Activated CD8-positive, alpha-beta T cell treated with anti-CD3 and anti-CD28 coated beads for 36 hours (primary cell): Measurements from ENCODE around the gene RAB40B. TPM values are rescaled to one million over a fixed set of nuclear protein-coding genes. Genes with fewer than 3 reads are reported as not detected.

ENCODE experiments used
- ATAC-seq: fragments of 200-7000 bp; cut with Tn5 transposase; one replicate; pipeline ENCODE4 v1.10.0; 2021; ENCODE audit warnings: mild to moderate bottlenecking, moderate library complexity
- CTCF ChIA-PET: fragments of 350-600 bp; sonication (Branson Sonifier 250); formaldehyde crosslinking; loops from one replicate; lab custom pipeline; 2021; ENCODE audit warnings: antibody characterized with exemption; lab: Charles Lee
- POLR2A ChIA-PET: fragments of 350-600 bp; sonication (Branson Sonifier 250); formaldehyde crosslinking; loops from one replicate; lab custom pipeline; 2021; ENCODE audit warnings: antibody characterized with exemption; lab: Charles Lee
- DNase-seq: peaks from one replicate; pipeline ENCODE4 v3.0.0-alpha.2; 2020
- H3K27ac Mint-ChIP-seq: one replicate; pipeline ENCODE4 v1.8.0; 2021; ENCODE audit warnings: mild to moderate bottlenecking, mixed read lengths
- H3K27me3 Mint-ChIP-seq: one replicate; pipeline ENCODE4 v1.8.0; 2021; ENCODE audit warnings: mixed read lengths
- H3K36me3 Mint-ChIP-seq: one replicate; pipeline ENCODE4 v1.8.0; 2021; ENCODE audit warnings: low read depth, mixed read lengths
- H3K4me1 Mint-ChIP-seq: one replicate; pipeline ENCODE4 v1.8.0; 2021; ENCODE audit warnings: low read depth, mixed read lengths
- H3K4me3 Mint-ChIP-seq: one replicate; pipeline ENCODE4 v1.8.0; 2021; ENCODE audit warnings: mild to moderate bottlenecking, moderate library complexity, mixed read lengths
- H3K9me3 Mint-ChIP-seq: one replicate; pipeline ENCODE4 v1.8.0; 2021; ENCODE audit warnings: mixed read lengths
- CTCF ChIP-seq: fragments of 200-600 bp; IDR thresholded peaks from one replicate; pipeline ENCODE4 v1.8.0; 2022; ENCODE audit warnings: antibody characterized with exemption, mild to moderate bottlenecking
- intact Hi-C: fragments of 100-400 bp; cut with micrococcal nuclease; formaldehyde crosslinking; loops from one replicate; pipeline ENCODE4 v1.10.0; 2022
- total RNA-seq, 2 experiments: library from RNA; stranded (reverse); gene quantifications; one replicate each; pipeline ENCODE4 v1.2.3, GENCODE V29; 2021

Gene RAB40B
- total RNA-seq, 2 experiments from 2014 or later, result 1.6 to 3.4 TPM

GRCh38 chr17:82702231-82702927, 3.9 kb upstream of the RAB40B start:
- TF ChIP-seq CTCF, result no peak
- Mint-ChIP-seq H3K9me3 (no peaks in the 10 kb centered on the region), H3K4me1 (peaks cover 4% of the 10 kb centered on the region), H3K4me3 (no peak overlapping the region), H3K36me3 (no peaks in the 10 kb centered on the region), H3K27ac (no peak overlapping the region), H3K27me3 (peaks cover 1% of the 10 kb centered on the region)
- DNase-seq (no peak), ATAC-seq (no peak)
- intact Hi-C loops, result no loop called here
- ChIA-PET POLR2A (interaction anchor here (1.7 kb wide), 1 partner anchor 14 kb away, joined by 5 read pairs; no protein-coding TSS in a partner anchor), CTCF (interaction anchor here (1.0 kb wide), 1 partner anchor 34 kb away, joined by 3 read pairs; no protein-coding TSS in a partner anchor)

DNA sequence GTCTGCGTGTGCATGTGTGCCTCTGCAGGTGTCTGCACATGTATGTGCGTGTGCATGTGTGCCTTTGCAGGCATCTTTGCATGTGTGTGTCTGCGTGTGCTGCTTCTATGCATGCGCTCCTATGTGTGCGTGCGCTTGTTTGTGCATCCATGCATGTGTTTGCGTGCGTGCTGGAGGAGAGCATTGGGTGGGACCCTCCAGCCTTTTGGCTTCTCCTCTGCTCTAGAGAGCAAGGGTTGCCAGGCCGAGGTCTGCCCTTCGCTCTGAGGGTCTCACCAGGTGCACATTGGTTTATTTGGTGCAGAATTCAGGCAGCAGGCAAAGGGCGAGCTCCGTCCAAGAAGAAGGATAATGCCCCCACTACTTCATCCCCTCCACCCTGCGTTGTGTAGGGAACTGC, 1.1 kb upstream of the RAB40B start:
- no peak overlapping the region for H3K27ac Mint-ChIP-seq

DNA sequence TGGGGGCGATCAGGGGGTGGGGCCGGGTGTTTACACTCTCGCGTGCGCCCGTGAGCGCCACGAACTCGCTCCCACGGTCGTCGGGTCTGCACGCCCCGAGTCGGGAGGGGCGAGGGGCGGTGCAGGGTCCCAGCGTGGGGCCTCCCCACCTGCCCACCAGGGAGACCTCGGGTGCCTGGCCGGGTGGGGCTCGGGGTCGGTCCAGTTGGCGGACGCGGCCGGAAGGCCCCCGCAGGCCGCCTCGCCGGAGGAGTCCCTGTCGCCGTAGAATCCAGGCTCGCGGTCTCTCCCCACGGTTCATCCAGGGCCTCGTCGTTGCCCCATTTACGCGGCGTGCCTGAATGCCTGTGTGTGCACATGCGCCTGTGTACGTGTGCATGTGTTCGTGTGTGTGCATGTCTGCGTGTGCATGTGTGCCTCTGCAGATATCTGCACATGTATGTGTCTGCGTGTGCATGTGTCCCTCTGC, 510 bp upstream of the RAB40B start:
- Mint-ChIP-seq H3K27ac (no peak overlapping the region), H3K4me3 (peak overlapping the region; percentile 71), H3K36me3 (peaks cover 9% of the 10 kb centered on the region), H3K27me3 (peaks cover 4% of the 10 kb centered on the region), H3K9me3 (peaks cover 9% of the 10 kb centered on the region), H3K4me1 (peaks cover 9% of the 10 kb centered on the region)
- CTCF ChIA-PET, result no interaction called here
- intact Hi-C loops, result no loop called here
- DNase-seq (peak; percentile 27), ATAC-seq (no peak)
- POLR2A ChIA-PET, result interaction anchor here (1.3 kb wide), 1 partner anchor 17 kb away, joined by 3 read pairs; the partner anchor contains the start of gene FN3KRP
- TF ChIP-seq CTCF, result no peak

More for the DNA sequence above, 1.1 kb upstream of the RAB40B start:
- peaks cover 4% of the 10 kb centered on the region for H3K27me3 Mint-ChIP-seq
- H3K36me3 Mint-ChIP-seq, result peaks cover 6% of the 10 kb centered on the region
- ATAC-seq (no peak), DNase-seq (no peak)
- intact Hi-C loops, result no loop called here
- POLR2A ChIA-PET, result interaction anchor here (1.3 kb wide), 1 partner anchor 17 kb away, joined by 3 read pairs; the partner anchor contains the start of gene FN3KRP
- no peak for TF ChIP-seq CTCF
- H3K4me1 Mint-ChIP-seq, result peaks cover 9% of the 10 kb centered on the region
- peak overlapping the region; percentile 71 for H3K4me3 Mint-ChIP-seq
- H3K9me3 Mint-ChIP-seq, result peaks cover 6% of the 10 kb centered on the region
- CTCF ChIA-PET, result interaction anchor here (1.6 kb wide), 1 partner anchor 31 kb away, joined by 4 read pairs; no protein-coding TSS in a partner anchor

DNA sequence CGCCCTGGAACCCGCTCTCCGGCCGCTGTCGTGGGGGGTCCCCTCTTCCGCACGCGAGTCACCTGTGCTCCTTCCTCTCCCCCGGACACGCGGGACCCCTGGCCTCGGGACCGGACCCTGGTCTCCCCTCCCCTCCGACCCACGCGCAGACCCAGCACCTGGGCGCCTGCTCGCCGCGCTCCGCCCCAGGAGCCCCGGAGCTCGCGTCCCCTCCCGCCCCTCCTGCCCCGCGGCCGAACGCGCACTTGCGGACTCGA, 762 bp downstream of the RAB40B start:
- peaks cover 4% of the 10 kb centered on the region for H3K27me3 Mint-ChIP-seq

More for the DNA sequence above, 762 bp downstream of the RAB40B start:
- Mint-ChIP-seq H3K36me3 (peaks cover 14% of the 10 kb centered on the region), H3K27ac (no peak overlapping the region), H3K4me3 (peak overlapping the region; percentile 60), H3K4me1 (peaks cover 12% of the 10 kb centered on the region), H3K9me3 (peaks cover 13% of the 10 kb centered on the region)
- DNase-seq, result no peak
- intact Hi-C loops, result no loop called here
- CTCF ChIA-PET, result interaction anchor here (1.2 to 1.3 kb wide), 2 partner anchors 9 to 29 kb away, joined by 3 read pairs; no protein-coding TSS in a partner anchor
- no peak for ATAC-seq
- POLR2A ChIA-PET, result interaction anchor here (1.4 to 1.7 kb wide), 2 partner anchors 19 to 29 kb away, joined by 4 read pairs; partner anchors contain the start of gene FN3KRP
- TF ChIP-seq CTCF, result no peak
